Gastrocnemius medialis (tissue), 4 donors: ENCODE data around the gene RGMB.

Source experiments
- CTCF ChIP-seq, 5 experiments: fragments of 450-650 bp in 3 of 5; fragments of 200-600 bp in 2 of 5; sonication (generic) in 2 of 5; IDR thresholded peaks in 4 of 5; conservative IDR thresholded peaks in 1 of 5; 1 replicate in 4 of 5; 2 replicates in 1 of 5; pipeline ENCODE4 v1.5.1; 2016 to 2019; ENCODE audit warnings: antibody characterized with exemption in 5 of 5, mild to moderate bottlenecking in 3 of 5, moderate library complexity in 3 of 5
- POLR2A ChIP-seq, 2 donors: fragments of 450-650 bp; IDR thresholded peaks; one replicate each; pipeline ENCODE4 v1.6.1; 2017; ENCODE audit warnings: antibody characterized with exemption in 2 of 2, mild to moderate bottlenecking in 2 of 2, moderate library complexity in 2 of 2

DNA sequence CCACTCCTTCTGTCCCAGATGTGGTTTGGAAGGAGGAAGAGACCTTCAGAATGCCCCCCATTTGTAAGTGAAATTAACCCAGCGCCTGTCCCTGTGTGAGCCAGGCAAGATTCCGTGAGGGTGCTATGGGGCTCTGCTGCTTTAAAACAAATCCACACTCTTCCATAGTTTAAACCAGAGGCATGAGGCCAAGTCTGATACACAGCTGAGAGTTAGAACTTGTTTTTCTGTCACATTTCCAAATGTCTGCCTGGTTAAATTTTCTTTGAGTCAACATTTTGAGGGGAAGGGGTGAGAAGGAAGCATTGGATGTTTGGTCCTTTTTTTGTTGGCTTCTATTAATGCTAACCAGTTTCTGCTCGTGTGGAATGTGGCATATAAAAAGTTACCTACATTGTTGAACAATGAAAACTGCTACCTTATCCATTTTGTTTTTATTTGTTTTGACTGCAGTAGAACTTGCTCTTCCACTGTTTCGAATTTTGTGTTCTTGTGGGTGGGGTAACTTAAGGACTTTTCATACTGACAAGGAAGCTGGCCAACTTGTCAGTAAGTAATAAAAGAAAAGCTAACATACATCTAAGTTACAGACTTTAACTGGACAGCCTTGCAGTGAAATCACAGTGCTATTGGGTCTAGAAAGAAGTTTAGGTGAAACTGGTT lies 12.9 kb downstream of the RGMB start:
- TF ChIP-seq CTCF (IDR thresholded peaks at IDR 0.05 in 4 of 5, conservative IDR thresholded peaks at IDR 0.05 in 1 of 5), result no peak
- TF ChIP-seq POLR2A (IDR thresholded peaks at IDR 0.05), result no peak
